ENCODE data around the gene ARL10. TPM values are rescaled to one million over a fixed set of nuclear protein-coding genes. Genes with fewer than 3 reads are reported as not detected.

The ARL10 gene
- total RNA-seq, 2 donors from 2014 or later: 4.0 to 5.8 TPM

DNA sequence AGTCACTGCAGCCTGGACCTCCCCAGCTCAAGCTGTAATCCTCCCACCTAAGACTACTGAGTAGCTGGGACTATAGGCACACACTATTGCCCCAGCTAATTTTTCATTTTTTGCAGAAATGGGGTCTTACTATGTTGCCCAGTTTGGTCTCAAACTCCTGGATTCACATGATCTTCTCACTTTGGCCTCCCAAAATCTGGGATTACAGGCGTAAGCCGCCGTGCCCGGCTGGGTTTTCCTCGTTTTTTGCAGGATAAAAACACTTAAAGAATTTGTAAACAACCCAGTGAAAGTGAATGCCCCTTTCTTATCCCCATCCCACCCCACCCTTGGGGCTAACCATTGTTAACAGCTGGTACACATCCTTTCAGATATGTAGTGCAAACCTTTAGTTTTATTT is 43.3 kb downstream of the ARL10 start:
- H3K27ac ChIP-seq: peak overlapping the region; percentile 2 to 58

DNA sequence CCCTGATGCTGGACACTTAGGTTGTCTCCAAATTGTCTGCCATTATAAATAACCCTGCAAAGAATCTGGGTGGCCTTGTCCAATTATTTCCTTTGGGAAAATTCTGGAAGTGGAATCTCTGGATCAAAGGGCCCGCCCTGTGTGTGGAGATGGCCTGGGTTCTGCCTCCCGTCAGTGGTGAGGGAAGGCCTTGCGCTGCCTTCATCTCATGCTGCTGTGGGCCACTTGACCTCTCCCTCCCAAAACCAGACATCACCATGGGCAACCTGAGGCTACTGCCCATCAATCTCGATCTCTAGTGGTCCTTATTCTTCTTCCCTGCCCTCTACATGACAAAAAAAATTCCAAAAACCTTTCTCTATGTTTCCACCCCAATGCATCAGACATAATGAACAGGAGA is 44.5 kb downstream of the ARL10 start:
- no peak overlapping the region for H3K4me3 ChIP-seq
- peaks cover 0 to 55% of the 10 kb centered on the region in 2 donors for H3K4me1 ChIP-seq
- H3K36me3 ChIP-seq: peaks cover 40% of the 10 kb centered on the region
- DNase-seq (ENCODE audit: low spot score): no peak
- TF ChIP-seq, protein P1, sequence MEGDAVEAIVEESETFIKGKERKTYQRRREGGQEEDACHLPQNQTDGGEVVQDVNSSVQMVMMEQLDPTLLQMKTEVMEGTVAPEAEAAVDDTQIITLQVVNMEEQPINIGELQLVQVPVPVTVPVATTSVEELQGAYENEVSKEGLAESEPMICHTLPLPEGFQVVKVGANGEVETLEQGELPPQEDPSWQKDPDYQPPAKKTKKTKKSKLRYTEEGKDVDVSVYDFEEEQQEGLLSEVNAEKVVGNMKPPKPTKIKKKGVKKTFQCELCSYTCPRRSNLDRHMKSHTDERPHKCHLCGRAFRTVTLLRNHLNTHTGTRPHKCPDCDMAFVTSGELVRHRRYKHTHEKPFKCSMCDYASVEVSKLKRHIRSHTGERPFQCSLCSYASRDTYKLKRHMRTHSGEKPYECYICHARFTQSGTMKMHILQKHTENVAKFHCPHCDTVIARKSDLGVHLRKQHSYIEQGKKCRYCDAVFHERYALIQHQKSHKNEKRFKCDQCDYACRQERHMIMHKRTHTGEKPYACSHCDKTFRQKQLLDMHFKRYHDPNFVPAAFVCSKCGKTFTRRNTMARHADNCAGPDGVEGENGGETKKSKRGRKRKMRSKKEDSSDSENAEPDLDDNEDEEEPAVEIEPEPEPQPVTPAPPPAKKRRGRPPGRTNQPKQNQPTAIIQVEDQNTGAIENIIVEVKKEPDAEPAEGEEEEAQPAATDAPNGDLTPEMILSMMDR (IDR thresholded peaks at IDR 0.05): no peak
- H3K27me3 ChIP-seq: no peaks in the 10 kb centered on the region
- H3K9me3 ChIP-seq: no peaks in the 10 kb centered on the region
- H3K27ac ChIP-seq: no peak overlapping the region

More for the DNA sequence above, 43.3 kb downstream of the ARL10 start:
- peaks cover 42% of the 10 kb centered on the region for H3K36me3 ChIP-seq
- no peaks in the 10 kb centered on the region for H3K27me3 ChIP-seq
- DNase-seq (ENCODE audit: low spot score): no peak
- no peaks in the 10 kb centered on the region for H3K9me3 ChIP-seq
- peaks cover 0 to 43% of the 10 kb centered on the region in 2 donors for H3K4me1 ChIP-seq
- no peak overlapping the region for H3K4me3 ChIP-seq
- TF ChIP-seq, protein P1 (IDR thresholded peaks at IDR 0.05): no peak

DNA sequence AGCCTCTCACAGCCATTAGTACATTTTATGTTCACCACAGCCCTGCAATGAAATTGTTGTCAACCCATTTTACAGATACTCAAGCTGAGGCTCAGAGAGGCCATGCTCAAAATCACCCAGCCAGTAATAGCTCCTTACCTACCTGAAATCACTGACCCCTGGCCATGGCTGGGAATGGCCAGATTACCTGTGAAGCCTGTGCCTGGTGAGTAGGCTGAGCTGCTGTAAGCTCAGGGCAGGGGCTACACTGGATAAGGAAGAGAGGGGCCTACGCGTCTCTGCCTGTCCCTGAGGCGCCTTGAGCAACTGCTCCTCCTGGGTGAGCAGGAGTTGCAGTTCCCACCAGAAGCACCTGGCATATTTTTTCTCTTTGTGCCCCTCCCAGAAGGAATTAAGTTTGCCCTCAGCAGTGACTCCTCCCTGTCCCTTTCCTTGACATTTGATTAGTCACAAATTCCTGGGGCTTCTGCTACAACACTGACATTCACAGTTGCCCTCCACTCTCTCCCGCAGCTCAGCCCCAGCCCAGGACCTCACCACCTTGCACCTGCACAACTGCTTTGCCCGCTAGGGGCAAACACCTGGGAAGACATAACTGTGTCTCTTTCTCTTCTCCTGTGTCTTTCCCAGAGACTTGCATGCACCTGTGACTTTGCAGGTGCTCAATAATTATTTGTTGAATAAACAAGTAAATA is 45.3 kb downstream of the ARL10 start:
- TF ChIP-seq, protein P1 (IDR thresholded peaks at IDR 0.05): no peak
- H3K4me1 ChIP-seq: peaks cover 0 to 64% of the 10 kb centered on the region in 2 donors
- H3K27ac ChIP-seq: no peak overlapping the region
- H3K27me3 ChIP-seq: no peaks in the 10 kb centered on the region
- no peaks in the 10 kb centered on the region for H3K9me3 ChIP-seq
- no peak overlapping the region for H3K4me3 ChIP-seq
- peaks cover 34% of the 10 kb centered on the region for H3K36me3 ChIP-seq
- no peak for DNase-seq (ENCODE audit: low spot score)

DNA sequence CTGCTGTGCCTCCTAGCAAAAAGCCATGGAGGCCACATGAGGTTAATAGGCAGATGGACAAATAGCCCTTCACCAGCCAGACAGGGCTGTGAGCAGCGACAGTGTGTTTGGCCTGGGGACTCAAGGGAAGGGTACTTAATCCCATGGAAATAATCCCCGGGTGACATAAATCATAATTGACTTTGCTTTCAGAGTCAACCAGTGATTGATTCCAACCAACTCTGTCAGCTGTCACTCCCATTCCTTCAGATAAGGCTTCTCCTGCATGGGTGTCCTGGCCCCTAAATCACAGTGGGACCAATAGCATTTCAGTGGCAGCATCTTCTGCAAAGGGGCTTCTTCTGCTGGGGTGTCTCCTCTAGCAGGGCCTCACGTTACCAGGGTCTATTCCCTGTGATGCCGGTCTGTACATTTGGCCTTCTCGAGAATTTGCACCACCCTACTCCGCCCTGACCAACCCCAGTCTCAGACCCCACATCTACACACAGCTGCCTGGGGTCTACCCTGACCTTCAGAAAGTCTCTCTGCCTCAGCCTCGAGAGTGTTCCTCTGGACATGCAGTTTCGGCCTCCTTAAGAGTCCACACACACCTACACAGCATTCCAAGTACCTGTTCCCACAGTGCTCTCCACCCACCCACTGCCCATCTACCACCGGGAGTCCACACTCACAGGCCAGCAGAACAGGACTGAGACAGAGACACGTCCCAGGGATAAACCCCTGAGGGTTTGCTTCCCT is 47.4 kb downstream of the ARL10 start:
- no peak for DNase-seq (ENCODE audit: low spot score)
- TF ChIP-seq, protein P1 (IDR thresholded peaks at IDR 0.05): no peak
- Histone ChIP-seq H3K27me3 (no peaks in the 10 kb centered on the region), H3K9me3 (no peaks in the 10 kb centered on the region), H3K36me3 (peaks cover 17% of the 10 kb centered on the region), H3K4me1 (peaks cover 0 to 62% of the 10 kb centered on the region in 2 donors), H3K4me3 (no peak overlapping the region), H3K27ac (peak overlapping the region; percentile 50 to 74)

DNA sequence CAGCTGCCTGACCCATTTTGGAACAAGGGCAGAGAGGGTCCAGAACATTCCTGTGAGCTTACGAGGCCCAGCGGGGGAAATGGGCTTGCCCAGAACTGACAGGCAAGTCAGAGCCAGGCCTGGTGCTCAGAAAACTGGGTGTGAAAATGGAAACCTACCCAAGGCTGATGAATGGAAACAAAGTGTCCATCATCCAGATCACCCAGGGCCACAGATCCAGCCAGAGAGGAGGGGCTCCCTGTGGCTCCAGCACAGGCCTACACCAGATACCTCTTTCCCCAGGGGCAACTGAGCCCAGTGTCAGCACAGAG is 47.9 kb downstream of the ARL10 start:
- H3K27me3 ChIP-seq: no peaks in the 10 kb centered on the region
- peak overlapping the region; percentile 50 to 74 for H3K27ac ChIP-seq
- H3K4me1 ChIP-seq: peaks cover 0 to 57% of the 10 kb centered on the region in 2 donors
- peaks cover 15% of the 10 kb centered on the region for H3K36me3 ChIP-seq
- DNase-seq (ENCODE audit: low spot score): peak; percentile 80
- no peak overlapping the region for H3K4me3 ChIP-seq
- H3K9me3 ChIP-seq: no peaks in the 10 kb centered on the region
- TF ChIP-seq, protein P1 (IDR thresholded peaks at IDR 0.05): no peak
